ENCODE measurements around the gene ESRRA. TPM values are rescaled to one million over a fixed set of nuclear protein-coding genes. Genes with fewer than 3 reads are reported as not detected.

Gene ESRRA
- total RNA-seq, 1 experiment from 2014 or later, result 53.4 TPM

GRCh38 chr11:64338716-64339115 lies 33.4 kb downstream of the ESRRA start:
- H3K9me3 Mint-ChIP-seq (ENCODE audit: low read depth, unreplicated experiment), result no peaks in the 10 kb centered on the region
- H3K4me1 Mint-ChIP-seq (ENCODE audit: low read depth, unreplicated experiment), result peaks cover 14% of the 10 kb centered on the region
- DNase-seq, result no peak
- H3K27me3 Mint-ChIP-seq (ENCODE audit: unreplicated experiment), result no peaks in the 10 kb centered on the region
- H3K27ac Mint-ChIP-seq (ENCODE audit: unreplicated experiment), result no peak overlapping the region
- BruUV-seq (replicated peaks), result no TSS peak
- H3K4me3 Mint-ChIP-seq (ENCODE audit: low read depth, unreplicated experiment), result no peak overlapping the region
- CTCF ChIA-PET, result interaction anchor here (0.7 kb wide), 1 partner anchor 21 kb away, joined by 3 read pairs; the partner anchor contains the start of gene PRDX5
- intact Hi-C loops (cut with micrococcal nuclease; ENCODE audit: unreplicated experiment), result no loop called here
- TF ChIP-seq CTCF (IDR thresholded peaks at IDR 0.05; ENCODE audit: unreplicated experiment), result no peak
- peaks cover 8% of the 10 kb centered on the region for H3K36me3 Mint-ChIP-seq (ENCODE audit: insufficient read depth, unreplicated experiment)

GRCh38 chr11:64339286-64339685 lies 34.0 kb downstream of the ESRRA start:
- Mint-ChIP-seq H3K4me1 (ENCODE audit: low read depth, unreplicated experiment) (peaks cover 14% of the 10 kb centered on the region), H3K27ac (ENCODE audit: unreplicated experiment) (no peak overlapping the region), H3K9me3 (ENCODE audit: low read depth, unreplicated experiment) (no peaks in the 10 kb centered on the region), H3K36me3 (ENCODE audit: insufficient read depth, unreplicated experiment) (peaks cover 8% of the 10 kb centered on the region), H3K4me3 (ENCODE audit: low read depth, unreplicated experiment) (no peak overlapping the region), H3K27me3 (ENCODE audit: unreplicated experiment) (no peaks in the 10 kb centered on the region)
- CTCF ChIA-PET, result no interaction called here
- BruUV-seq (replicated peaks), result no TSS peak
- DNase-seq, result no peak
- intact Hi-C loops (cut with micrococcal nuclease; ENCODE audit: unreplicated experiment), result no loop called here
- TF ChIP-seq CTCF (IDR thresholded peaks at IDR 0.05; ENCODE audit: unreplicated experiment), result no peak

DNA sequence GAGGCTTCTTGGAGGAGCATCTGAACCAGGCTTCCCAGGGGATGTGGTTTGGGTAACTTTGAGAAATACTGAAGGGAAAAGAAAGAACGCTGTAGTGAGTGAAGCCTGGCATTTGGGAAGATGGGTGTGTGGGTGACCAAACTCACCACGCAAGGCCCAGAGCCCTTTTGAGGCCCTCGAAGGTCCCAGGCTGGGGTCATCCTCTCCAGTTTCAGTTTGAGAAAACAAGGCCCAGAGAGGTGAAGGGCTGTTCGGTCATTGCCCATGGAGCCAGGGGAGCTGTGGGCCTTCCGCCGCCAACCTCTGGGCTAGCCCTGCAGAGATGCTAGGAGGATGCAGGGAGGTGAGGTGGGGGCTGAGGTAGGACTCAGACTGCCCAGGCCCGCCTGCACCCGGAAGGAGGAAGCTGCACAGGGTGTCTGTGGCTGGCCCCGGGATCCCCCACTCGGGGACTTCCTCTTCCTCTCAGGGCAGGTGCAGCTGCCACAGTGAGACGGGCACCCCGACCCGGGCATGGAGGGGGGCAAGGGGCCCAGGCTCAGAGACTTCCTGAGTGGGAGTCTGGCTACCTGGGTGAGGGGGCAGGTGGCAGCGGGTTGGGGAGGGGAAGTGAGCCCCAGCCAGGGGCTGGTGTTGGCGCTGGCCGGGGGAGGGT lies 34.6 kb downstream of the ESRRA start, which contains the start of gene CCDC88B:
TSS of gene CCDC88B (plus strand) at position 451 of the 655 bp plus-strand sequence. CDS start at position 514, 63 bp downstream.
- H3K36me3 Mint-ChIP-seq (ENCODE audit: insufficient read depth, unreplicated experiment), result peaks cover 6% of the 10 kb centered on the region
- H3K4me3 Mint-ChIP-seq (ENCODE audit: low read depth, unreplicated experiment), result no peak within 1 kb of the TSS
- H3K27me3 Mint-ChIP-seq (ENCODE audit: unreplicated experiment), result no peaks in the 10 kb centered on the region
- intact Hi-C loops (cut with micrococcal nuclease; ENCODE audit: unreplicated experiment), result no loop called here
- H3K27ac Mint-ChIP-seq (ENCODE audit: unreplicated experiment), result no peak within 1 kb of the TSS
- DNase-seq, result no peak
- TF ChIP-seq CTCF (IDR thresholded peaks at IDR 0.05; ENCODE audit: unreplicated experiment), result no peak
- CTCF ChIA-PET, result no interaction called here
- H3K9me3 Mint-ChIP-seq (ENCODE audit: low read depth, unreplicated experiment), result no peaks in the 10 kb centered on the region
- no TSS peak for BruUV-seq (replicated peaks)
- peaks cover 10% of the 10 kb centered on the region for H3K4me1 Mint-ChIP-seq (ENCODE audit: low read depth, unreplicated experiment)

DNA sequence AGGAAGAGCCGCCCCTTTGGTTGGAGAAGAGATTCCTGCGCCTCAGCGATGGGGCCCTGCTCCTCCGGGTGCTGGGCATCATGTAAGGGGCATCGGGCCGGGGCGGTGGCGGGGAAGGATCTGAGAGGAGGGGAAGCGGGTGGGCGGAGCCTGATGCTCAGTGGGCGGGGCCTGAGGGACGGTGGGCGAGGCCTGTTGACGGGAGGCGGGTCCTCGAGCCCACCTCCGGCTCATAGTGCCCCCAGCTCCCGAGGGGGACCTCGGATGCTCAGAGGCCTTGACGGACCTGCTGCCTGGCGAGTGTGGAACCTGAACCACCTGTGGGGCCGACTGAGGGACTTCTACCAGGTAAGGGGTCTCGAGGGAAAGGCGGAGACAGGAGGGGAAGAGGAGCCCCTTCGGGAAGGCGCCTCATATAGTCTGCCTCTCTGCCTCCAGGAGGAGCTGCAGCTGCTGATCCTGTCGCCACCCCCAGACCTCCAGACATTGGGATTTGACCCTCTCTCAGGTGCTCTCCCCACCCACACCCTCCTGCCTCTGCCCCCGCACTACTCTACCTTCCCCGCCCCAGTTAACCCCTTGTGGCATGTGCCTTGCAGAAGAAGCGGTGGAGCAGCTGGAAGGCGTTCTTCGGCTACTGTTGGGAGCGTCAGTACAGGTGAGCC lies 35.5 kb downstream of the ESRRA start:
- CTCF ChIA-PET, result interaction anchor here (1.2 kb wide), 1 partner anchor 14 kb away, joined by 6 read pairs; no protein-coding TSS in a partner anchor
- intact Hi-C loops (cut with micrococcal nuclease; ENCODE audit: unreplicated experiment), result no loop called here
- Mint-ChIP-seq H3K27me3 (ENCODE audit: unreplicated experiment) (no peaks in the 10 kb centered on the region), H3K36me3 (ENCODE audit: insufficient read depth, unreplicated experiment) (no peaks in the 10 kb centered on the region), H3K27ac (ENCODE audit: unreplicated experiment) (no peak overlapping the region), H3K4me3 (ENCODE audit: low read depth, unreplicated experiment) (peak overlapping the region; percentile 14), H3K4me1 (ENCODE audit: low read depth, unreplicated experiment) (peaks cover under 1% of the 10 kb centered on the region), H3K9me3 (ENCODE audit: low read depth, unreplicated experiment) (no peaks in the 10 kb centered on the region)
- TF ChIP-seq CTCF (IDR thresholded peaks at IDR 0.05; ENCODE audit: unreplicated experiment), result no peak
- BruUV-seq (replicated peaks), result no TSS peak
- DNase-seq, result no peak
